TTC549 (cell line): ENCODE results near the gene CD28.
"Not testable (repeated sequence)": the region's sequence is repeated elsewhere in the genome, so short reads cannot be mapped to it uniquely, and the experiment has no call there.

ENCODE experiments used
- FAIRE-seq: peaks from 2 replicates; lab custom pipeline; 2012; peaks lifted over from hg19 to GRCh38; lab: Jason Lieb, UNC

The CD28 gene

GRCh38 chr2:203785391-203786110, 79.1 kb downstream of the CD28 start:
- FAIRE-seq = not testable (repeated sequence)

- no peak for FAIRE-seq
These were observed 80.3 kb downstream of the CD28 start for GRCh38 chr2:203786549-203787351.

GRCh38 chr2:203787979-203788378, 81.5 kb downstream of the CD28 start:
- FAIRE-seq = no peak
